CD4-positive, alpha-beta T cell (primary cell): ENCODE results near the gene IFT27. TPM values are rescaled to one million over a fixed set of nuclear protein-coding genes. Genes with fewer than 3 reads are reported as not detected.

Experiments used
- ATAC-seq: fragments of 200-7000 bp; cut with Tn5 transposase; one replicate; pipeline ENCODE4 v1.10.0; 2022; ENCODE audit warnings: mild to moderate bottlenecking; ENCODE audit not compliant: poor library complexity
- CTCF ChIA-PET: fragments of 350-600 bp; sonication (Branson Sonifier 250); formaldehyde crosslinking; loops from one replicate; lab custom pipeline; 2021; ENCODE audit warnings: antibody characterized with exemption, inconsistent platforms; lab: Charles Lee
- POLR2A ChIA-PET: fragments of 350-600 bp; sonication (Branson Sonifier 250); formaldehyde crosslinking; loops from one replicate; lab custom pipeline; 2021; ENCODE audit warnings: antibody characterized with exemption, inconsistent platforms; lab: Charles Lee
- DNase-seq, 14 experiments: peaks; one replicate each; pipeline ENCODE4 v3.0.0-alpha.2; 2013 to 2020; ENCODE audit warnings: mixed read lengths in 2 of 14
- H3K27ac ChIP-seq, 2 donors: one replicate each; pipeline versions ENCODE4 v1.5.1 to v1.7.0; 2013; ENCODE audit warnings: low read length in 2 of 2, low read depth in 1 of 2, mild to moderate bottlenecking in 1 of 2
- H3K27me3 ChIP-seq, 2 experiments: 1 replicate in 1 of 2; 2 replicates in 1 of 2; pipeline versions ENCODE4 v1.6.1 to v1.7.0; 2013; ENCODE audit warnings: low read length in 2 of 2, control low read depth in 1 of 2, mild to moderate bottlenecking in 1 of 2, moderate library complexity in 1 of 2; ENCODE audit not compliant: insufficient read depth in 2 of 2, control insufficient read depth in 1 of 2
- H3K36me3 ChIP-seq: one replicate; pipeline ENCODE4 v1.6.1; 2013; ENCODE audit warnings: low read length, control low read depth; ENCODE audit not compliant: insufficient read depth
- H3K4me1 ChIP-seq: one replicate; pipeline ENCODE4 v1.6.1; 2013; ENCODE audit warnings: low read length, control low read depth; ENCODE audit not compliant: insufficient read depth
- H3K4me3 ChIP-seq: one replicate; pipeline ENCODE4 v1.5.1; 2013; ENCODE audit warnings: mild to moderate bottlenecking, low read length, moderate library complexity
- H3K9me3 ChIP-seq, 2 experiments: 1 replicate in 1 of 2; 2 replicates in 1 of 2; pipeline versions ENCODE4 v1.6.1 to v1.7.0; 2013; ENCODE audit warnings: low read length in 2 of 2, mild to moderate bottlenecking in 2 of 2, control low read depth in 1 of 2, moderate library complexity in 1 of 2; ENCODE audit not compliant: control insufficient read depth in 1 of 2, insufficient read depth in 1 of 2
- H3K27ac Mint-ChIP-seq: one replicate; pipeline ENCODE4 v1.8.0; 2020; ENCODE audit warnings: mixed read lengths
- H3K27me3 Mint-ChIP-seq: one replicate; pipeline ENCODE4 v1.8.0; 2021; ENCODE audit warnings: mixed read lengths
- H3K36me3 Mint-ChIP-seq: one replicate; pipeline ENCODE4 v1.8.0; 2021; ENCODE audit warnings: low read depth, mixed read lengths
- H3K4me1 Mint-ChIP-seq: one replicate; pipeline ENCODE4 v1.8.0; 2021; ENCODE audit warnings: low read depth, mixed read lengths
- H3K4me3 Mint-ChIP-seq: one replicate; pipeline ENCODE4 v1.8.0; 2020; ENCODE audit warnings: mild to moderate bottlenecking, mixed read lengths
- H3K9me3 Mint-ChIP-seq: one replicate; pipeline ENCODE4 v1.8.0; 2020; ENCODE audit warnings: mixed read lengths
- CTCF ChIP-seq: fragments of 200-600 bp; IDR thresholded peaks from one replicate; pipeline ENCODE4 v1.8.0; 2022; ENCODE audit warnings: antibody characterized with exemption, mild to moderate bottlenecking
- intact Hi-C, 2 experiments: fragments of 100-400 bp; cut with DNase I in 1 of 2; cut with micrococcal nuclease in 1 of 2; formaldehyde crosslinking; loops; one replicate each; pipeline versions ENCODE4 v1.15.1 to v1.9.0; 2023 to 2025; cut with DNase I, micrococcal nuclease
- total RNA-seq, 174 experiments: library from RNA in 2 of 174; stranded (reverse) in 2 of 174; gene quantifications; one replicate each; pipeline ENCODE4 v1.2.3 and lab custom pipeline; 2021 to 2026

The IFT27 gene
- total RNA-seq, 2 experiments from 2014 or later = 10.2 to 10.9 TPM

GRCh38 chr22:36769541-36770512 is 6.1 kb downstream of the IFT27 start:
- Mint-ChIP-seq H3K4me1 (no peaks in the 10 kb centered on the region), H3K27ac (no peak overlapping the region), H3K9me3 (no peaks in the 10 kb centered on the region), H3K4me3 (no peak overlapping the region), H3K27me3 (no peaks in the 10 kb centered on the region), H3K36me3 (peaks cover 24% of the 10 kb centered on the region)
- POLR2A ChIA-PET = no interaction called here
- no peak for TF ChIP-seq CTCF
- Histone ChIP-seq H3K4me1 (no peaks in the 10 kb centered on the region), H3K36me3 (peaks cover 6% of the 10 kb centered on the region), H3K27ac (no peak overlapping the region), H3K4me3 (no peak overlapping the region), H3K9me3 (no peaks in the 10 kb centered on the region), H3K27me3 (no peaks in the 10 kb centered on the region)
- ATAC-seq (no peak), DNase-seq (no peak)
- intact Hi-C loops = loop anchor here in 1 of 2 experiments (10.0 kb wide), 1 partner anchor 425 kb away; no protein-coding TSS in a partner anchor
- CTCF ChIA-PET = no interaction called here

- intact Hi-C loops = no loop called here
- Mint-ChIP-seq H3K36me3 (peaks cover 31% of the 10 kb centered on the region), H3K4me3 (no peak overlapping the region), H3K4me1 (no peaks in the 10 kb centered on the region), H3K27me3 (no peaks in the 10 kb centered on the region), H3K9me3 (no peaks in the 10 kb centered on the region), H3K27ac (no peak overlapping the region)
- H3K4me1 ChIP-seq = no peaks in the 10 kb centered on the region
- H3K27me3 ChIP-seq = no peaks in the 10 kb centered on the region
- CTCF ChIA-PET = no interaction called here
- TF ChIP-seq CTCF = no peak
- DNase-seq = no peak
- ATAC-seq = no peak
- H3K4me3 ChIP-seq = no peak overlapping the region
- H3K9me3 ChIP-seq = no peaks in the 10 kb centered on the region
- POLR2A ChIA-PET = no interaction called here
- H3K27ac ChIP-seq = no peak overlapping the region
- H3K36me3 ChIP-seq = peaks cover 6% of the 10 kb centered on the region
These were observed 7.3 kb downstream of the IFT27 start for GRCh38 chr22:36768616-36769015.

- intact Hi-C loops = no loop called here
- Histone ChIP-seq H3K4me3 (no peak overlapping the region), H3K36me3 (peaks cover 7% of the 10 kb centered on the region), H3K4me1 (no peaks in the 10 kb centered on the region), H3K27me3 (no peaks in the 10 kb centered on the region), H3K9me3 (no peaks in the 10 kb centered on the region), H3K27ac (no peak overlapping the region)
- ATAC-seq (no peak), DNase-seq (no peak)
- Mint-ChIP-seq H3K9me3 (no peaks in the 10 kb centered on the region), H3K27ac (no peak overlapping the region), H3K27me3 (no peaks in the 10 kb centered on the region), H3K4me1 (no peaks in the 10 kb centered on the region), H3K36me3 (peaks cover 31% of the 10 kb centered on the region), H3K4me3 (no peak overlapping the region)
- TF ChIP-seq CTCF = no peak
- CTCF ChIA-PET = no interaction called here
- POLR2A ChIA-PET = no interaction called here
These were observed 7.8 kb downstream of the IFT27 start for GRCh38 chr22:36768141-36768540.
